Ramos (cell line): ENCODE results near the gene PLOD3.

Source experiments
- in situ Hi-C: fragments of 300-500 bp; cut with MboI; formaldehyde crosslinking; loops from one replicate; pipeline ENCODE4 v1.14.3; 2022; ENCODE audit warnings: low sequenced_read_pairs; ENCODE audit not compliant: unreplicated experiment

Gene PLOD3

GRCh38 chr7:101186844-101187428, 30.4 kb downstream of the PLOD3 start:
- in situ Hi-C loops, result no loop called here

- in situ Hi-C loops, result no loop called here
Measured at GRCh38 chr7:101186194-101186593, 31.2 kb downstream of the PLOD3 start.

- in situ Hi-C loops, result no loop called here
Measured at GRCh38 chr7:101185258-101185839, 32.0 kb downstream of the PLOD3 start.

GRCh38 chr7:101180130-101180755, 37.1 kb downstream of the PLOD3 start, which contains the start of gene NAT16:
NAT16 (minus strand) TSS chr7:101180293; CDS start chr7:101174807, 5,486 bp downstream.
- in situ Hi-C loops, result no loop called here

- in situ Hi-C loops, result no loop called here
Measured at GRCh38 chr7:101179713-101180112, 37.7 kb downstream of the PLOD3 start.

- in situ Hi-C loops, result no loop called here
Measured at GRCh38 chr7:101179117-101179516, 38.3 kb downstream of the PLOD3 start.

DNA sequence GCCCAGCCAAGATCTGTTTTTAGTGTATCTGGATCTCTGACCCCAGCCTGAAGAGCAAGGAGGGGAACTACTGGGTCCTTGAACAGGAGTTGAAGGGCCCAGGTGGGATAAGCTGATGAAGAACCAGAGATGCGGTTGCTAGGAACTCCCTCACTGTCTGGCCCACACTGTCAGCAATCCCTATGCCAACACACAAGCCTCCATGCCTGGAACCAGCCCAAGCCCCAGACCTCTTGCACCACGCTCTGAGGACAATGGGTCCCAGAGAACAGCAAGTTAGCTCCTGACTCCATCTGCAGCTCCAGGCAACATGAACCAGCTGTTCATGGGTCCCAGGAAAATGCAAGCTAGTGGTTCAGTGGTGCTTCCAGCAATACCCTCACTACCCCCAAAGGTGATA, 39.7 kb downstream of the PLOD3 start:
- in situ Hi-C loops, result no loop called here

DNA sequence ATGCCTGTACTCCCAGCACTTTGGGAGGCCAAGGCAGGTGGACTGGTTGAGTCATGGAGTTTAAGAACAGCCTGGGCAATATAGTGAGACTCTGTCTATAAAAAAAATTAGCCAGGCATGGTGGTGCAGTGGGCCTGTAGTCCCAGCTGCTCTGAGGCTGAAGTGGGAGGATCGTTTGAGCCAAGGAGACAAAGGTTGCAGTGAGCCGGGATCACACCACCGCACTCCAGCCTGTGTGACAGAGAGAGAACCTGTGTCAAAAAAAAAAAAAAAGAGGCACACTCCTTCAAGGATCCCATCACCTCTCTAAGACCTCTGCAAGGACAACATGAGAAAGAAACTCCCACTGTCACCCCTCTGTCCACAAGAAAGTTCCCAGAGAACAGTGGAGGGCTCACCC, 41.7 kb downstream of the PLOD3 start:
- in situ Hi-C loops, result no loop called here

- in situ Hi-C loops, result no loop called here
Measured at GRCh38 chr7:101174322-101174854, 43.0 kb downstream of the PLOD3 start.

- in situ Hi-C loops, result no loop called here
Measured at GRCh38 chr7:101173752-101174244, 43.6 kb downstream of the PLOD3 start.

DNA sequence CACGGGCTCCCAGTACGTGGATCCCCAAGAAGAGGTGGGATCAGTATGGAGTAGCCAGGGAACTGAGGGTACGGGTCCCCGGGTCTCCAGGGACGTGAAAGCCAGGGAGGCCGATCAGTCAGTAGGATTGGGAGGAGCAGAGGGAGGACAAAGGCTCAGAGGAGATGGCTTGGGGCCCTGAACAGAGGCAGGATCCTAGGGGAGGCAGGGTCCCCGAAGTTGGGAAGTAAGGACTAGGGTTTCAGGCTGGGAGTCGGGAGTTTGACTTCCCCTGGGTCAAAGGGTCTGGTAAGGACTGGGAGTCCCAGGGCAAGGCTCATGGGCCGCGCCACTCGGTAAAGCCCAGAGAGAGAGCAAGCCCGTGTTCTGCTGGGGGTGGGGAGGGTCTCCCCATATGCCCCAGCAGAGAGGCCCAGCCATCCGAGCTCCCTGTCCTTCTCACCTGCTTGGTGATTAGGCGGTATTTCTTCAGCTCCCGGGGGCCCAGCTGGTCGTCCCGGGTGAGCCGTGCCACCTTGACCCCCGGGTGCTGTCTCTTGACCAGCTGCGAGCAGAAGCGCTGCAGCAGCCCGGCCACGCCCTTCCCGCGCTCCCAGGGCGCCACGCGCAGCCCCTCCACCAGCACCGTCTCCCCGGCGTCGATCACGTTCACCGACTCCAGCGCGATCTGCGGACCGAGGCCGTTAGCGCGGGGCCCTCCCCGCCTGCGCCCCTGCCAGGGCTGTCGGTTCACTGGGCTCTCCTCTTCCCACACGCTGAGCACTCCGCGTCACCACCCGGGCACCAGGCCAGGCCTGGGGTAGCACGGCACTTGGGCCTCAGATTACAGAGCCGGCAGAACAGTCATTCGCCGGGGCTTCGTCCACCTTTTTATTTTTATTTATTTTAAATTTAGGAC, 44.3 kb downstream of the PLOD3 start:
- in situ Hi-C loops, result no loop called here

GRCh38 chr7:101172005-101172853, 45.2 kb downstream of the PLOD3 start:
- in situ Hi-C loops, result no loop called here

- in situ Hi-C loops, result no loop called here
Measured at GRCh38 chr7:101171442-101171837, 45.9 kb downstream of the PLOD3 start.

GRCh38 chr7:101170617-101171441, 46.6 kb downstream of the PLOD3 start:
- in situ Hi-C loops, result no loop called here

GRCh38 chr7:101169838-101170551, 47.4 kb downstream of the PLOD3 start:
- in situ Hi-C loops, result no loop called here

DNA sequence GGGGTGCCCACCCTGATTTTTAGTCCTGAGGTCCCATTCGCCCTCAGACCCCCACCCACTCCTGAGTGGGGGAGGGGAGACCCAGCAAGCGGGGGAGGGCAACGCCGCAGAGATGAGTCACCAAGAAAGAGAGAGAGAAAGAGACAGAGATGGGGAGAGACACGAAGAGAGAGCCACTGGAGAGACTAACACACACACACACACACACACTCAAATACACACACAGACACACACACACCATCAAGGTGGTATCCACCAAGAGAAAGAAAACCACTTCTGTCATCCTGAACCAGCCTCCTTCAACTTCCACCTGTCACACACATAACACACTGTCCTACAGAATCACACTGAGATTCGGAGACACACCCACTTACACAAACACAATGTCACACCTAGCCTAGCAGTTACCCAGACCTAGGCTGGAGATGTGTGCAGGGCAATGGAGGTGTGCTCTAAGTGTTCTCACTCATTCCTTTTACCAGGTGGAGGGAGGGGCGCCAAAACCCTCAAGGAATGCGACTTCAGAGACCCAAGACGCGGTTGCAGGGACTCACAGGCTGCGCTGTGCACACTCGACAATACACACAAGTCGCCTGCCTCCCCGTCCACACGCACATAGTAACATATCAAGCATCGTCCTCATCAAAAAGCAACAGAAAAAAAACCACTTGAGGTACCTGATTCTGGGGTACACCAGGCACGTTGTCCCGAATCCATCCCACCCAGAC, 48.1 kb downstream of the PLOD3 start:
- in situ Hi-C loops, result no loop called here

DNA sequence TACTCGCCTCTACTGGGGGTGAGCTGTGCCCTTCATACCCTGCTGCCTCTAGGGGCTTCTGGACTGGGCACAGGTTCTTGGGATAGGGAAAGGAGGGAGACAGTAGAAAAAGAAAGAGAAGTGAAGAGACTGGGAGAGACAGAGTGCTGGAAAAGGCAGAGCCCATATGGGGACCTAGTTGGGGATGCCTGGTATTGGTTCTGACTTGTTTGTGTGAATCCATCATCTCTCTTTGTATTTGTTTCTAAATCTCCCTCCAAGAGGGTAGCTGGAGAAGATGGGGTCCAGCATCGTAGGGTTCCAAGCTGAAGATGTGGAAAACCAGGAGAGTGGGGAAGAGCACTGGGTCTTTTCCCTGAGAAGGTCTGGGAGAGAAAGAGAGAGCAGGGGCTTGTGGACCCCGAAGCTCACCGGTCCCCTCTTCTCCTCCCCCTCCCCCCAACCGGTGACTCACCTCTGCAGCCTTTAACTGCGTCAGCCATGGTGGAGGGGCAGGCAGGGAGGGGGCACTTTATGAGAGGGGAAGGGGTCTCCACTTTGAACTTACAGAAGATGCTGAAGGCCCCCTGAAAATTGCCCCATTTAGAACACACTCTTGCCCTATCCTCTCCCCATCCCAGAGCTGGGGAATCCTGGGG, 48.9 kb downstream of the PLOD3 start:
- in situ Hi-C loops, result no loop called here
